Activated CD4-positive, alpha-beta T cell treated with anti-CD3 and anti-CD28 coated beads, Interleukin-2, amount 50 U/mL, for 1 hour (primary cell): ENCODE measurements around the gene MS4A7.
A peak's percentile ranks its signal among the peaks of the same experiment; 100 is the strongest.
"Not testable (repeated sequence)": the region's sequence is repeated elsewhere in the genome, so short reads cannot be mapped to it uniquely, and the experiment has no call there.

Experiments
- DNase-seq: peaks from one replicate; pipeline ENCODE4 v3.0.0-alpha.2; 2020

The MS4A7 gene, protein sequence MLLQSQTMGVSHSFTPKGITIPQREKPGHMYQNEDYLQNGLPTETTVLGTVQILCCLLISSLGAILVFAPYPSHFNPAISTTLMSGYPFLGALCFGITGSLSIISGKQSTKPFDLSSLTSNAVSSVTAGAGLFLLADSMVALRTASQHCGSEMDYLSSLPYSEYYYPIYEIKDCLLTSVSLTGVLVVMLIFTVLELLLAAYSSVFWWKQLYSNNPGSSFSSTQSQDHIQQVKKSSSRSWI

GRCh38 chr11:60378354-60378753 lies at the start of gene MS4A7:
TSS of gene MS4A7 (plus strand) at chr11:60378532. CDS start at chr11:60383142, 4,610 bp downstream.
- DNase-seq, result no peak

DNA sequence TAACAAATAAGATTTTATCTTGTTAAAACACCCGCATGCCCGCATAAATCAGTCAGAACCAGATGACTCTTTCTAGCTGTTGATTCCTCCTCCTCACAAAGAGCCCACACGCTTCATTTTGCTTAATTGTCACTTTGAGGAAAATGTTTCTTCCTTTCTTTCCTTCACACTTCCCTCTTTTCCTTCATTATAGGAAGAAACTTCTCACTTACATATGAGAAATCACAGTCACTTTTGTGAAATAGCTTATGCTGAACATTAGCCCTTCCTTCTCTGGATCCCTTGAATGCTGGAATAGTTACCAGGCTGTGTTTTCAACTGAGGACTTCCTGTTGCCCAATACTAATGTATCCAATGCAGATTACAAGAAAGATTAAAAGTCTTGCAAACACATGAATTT lies 45.5 kb upstream of the MS4A7 start:
- no peak for DNase-seq

- peak; percentile 55 for DNase-seq
These were observed 44.2 kb upstream of the MS4A7 start for GRCh38 chr11:60334005-60334620.

DNA sequence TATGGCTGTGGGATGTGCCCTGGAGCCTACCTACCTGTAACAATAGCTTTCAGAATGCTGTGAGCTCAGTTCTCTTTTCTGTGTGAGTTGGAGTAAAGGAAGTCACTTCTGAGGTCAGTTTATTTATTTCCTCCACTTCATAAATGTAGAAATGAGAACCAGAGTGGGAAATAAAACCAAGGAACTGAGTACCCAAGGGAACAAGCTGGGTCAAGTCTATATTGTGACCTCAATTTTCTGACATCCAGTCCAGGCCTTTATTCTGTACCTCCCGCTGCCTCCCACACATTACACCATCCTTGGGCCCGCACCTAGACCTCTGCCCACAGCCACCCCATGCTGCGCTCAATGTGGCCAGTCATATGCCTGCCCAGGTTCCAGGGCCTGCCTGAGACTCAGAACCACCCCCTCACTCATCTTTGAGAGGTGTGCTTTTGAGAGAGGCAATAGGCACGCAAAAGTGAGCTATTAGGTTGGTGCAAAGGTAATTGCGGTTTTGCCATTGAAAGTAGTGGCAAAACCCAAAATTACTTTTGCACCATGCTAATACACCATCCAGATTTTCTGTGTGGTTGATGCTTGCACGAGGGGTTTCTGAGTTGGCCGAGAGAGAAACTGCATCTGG lies 41.5 kb upstream of the MS4A7 start:
- no peak for DNase-seq

DNA sequence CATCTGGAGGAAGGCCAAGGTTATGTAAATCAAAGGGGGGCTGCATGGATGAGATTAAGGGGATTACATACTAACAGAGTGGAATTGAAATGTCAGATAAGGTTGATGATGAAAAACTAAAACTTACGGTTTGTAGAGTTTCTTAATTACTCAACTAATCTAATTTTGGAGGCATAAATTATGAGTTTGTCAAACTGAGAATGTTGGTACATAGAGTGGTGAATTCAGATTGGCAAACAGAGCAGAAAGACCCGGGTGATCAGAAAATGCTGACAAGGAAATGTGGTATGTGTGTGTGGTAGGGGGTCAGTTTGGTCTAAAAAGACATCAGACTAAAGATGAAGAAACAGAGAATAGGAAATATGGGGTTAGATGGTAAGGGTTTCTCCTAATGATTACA lies 40.3 kb upstream of the MS4A7 start:
- DNase-seq, result no peak

DNA sequence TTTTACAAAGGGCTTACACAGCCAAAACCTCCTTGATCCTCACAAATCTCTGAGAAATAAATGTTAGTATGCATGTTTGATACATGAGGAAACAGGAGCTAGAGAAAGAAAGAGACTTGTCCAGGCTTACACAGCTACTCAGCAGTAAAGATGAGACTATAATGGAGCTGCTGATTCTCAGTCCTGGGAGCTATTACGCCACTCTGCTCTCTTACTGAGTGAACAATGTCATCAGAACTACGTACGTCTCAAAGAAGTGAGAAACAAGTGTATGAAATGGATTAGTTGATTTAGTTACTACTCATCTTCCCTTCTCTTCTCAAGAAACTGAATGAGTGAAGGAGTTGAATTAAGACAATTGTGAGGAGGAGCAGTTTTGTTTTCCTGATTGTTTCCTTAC lies 39.0 kb upstream of the MS4A7 start:
- no peak for DNase-seq

- DNase-seq, result no peak
These were observed 35.1 kb upstream of the MS4A7 start for GRCh38 chr11:60343094-60343704.

- DNase-seq, result no peak
These were observed 34.2 kb upstream of the MS4A7 start for GRCh38 chr11:60344146-60344545.

DNA sequence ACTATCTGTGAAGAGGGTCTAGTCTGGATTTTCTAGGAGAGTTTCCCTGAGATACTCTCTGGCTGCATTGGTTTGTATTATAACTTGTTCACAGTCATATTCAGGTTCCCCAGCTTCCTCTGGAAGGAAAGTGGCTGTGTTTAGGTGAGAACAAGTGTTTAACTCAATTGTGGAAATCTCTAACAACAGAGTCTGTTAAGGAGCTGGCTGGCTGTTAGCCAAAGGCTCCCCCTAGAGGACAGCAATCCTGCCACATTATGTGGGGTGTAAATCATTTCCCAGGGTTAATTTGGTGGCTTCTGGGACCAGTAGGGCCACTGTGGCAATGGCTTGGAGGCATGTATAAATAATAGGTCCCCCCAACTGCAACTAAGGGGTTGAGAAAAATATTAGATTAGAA lies 32.8 kb upstream of the MS4A7 start:
- no peak for DNase-seq

- DNase-seq, result no peak
These were observed 31.1 kb upstream of the MS4A7 start for GRCh38 chr11:60347084-60347797.

DNA sequence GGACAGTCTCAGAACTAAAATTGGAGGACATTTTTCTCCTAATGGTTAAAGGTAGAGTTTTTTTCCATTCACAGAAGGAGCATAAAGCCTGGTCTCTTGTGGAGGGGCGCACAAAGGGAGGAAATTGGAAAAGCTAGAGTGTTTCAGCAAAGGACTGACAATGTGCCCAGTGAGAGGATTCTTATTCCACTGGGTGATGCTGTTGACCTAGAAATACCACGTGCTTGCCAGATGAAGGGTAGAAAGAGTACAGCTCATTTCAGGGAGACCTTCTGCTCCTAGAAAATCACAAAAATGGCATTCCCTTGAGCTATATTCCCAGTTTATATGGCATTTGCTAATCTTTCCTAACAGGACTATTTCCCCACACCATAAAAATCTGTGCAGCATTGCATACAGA lies 30.2 kb upstream of the MS4A7 start:
- DNase-seq, result no peak

- DNase-seq, result no peak
These were observed 28.3 kb upstream of the MS4A7 start for GRCh38 chr11:60349990-60350389.

GRCh38 chr11:60357771-60358170 lies 20.6 kb upstream of the MS4A7 start:
- no peak for DNase-seq

DNA sequence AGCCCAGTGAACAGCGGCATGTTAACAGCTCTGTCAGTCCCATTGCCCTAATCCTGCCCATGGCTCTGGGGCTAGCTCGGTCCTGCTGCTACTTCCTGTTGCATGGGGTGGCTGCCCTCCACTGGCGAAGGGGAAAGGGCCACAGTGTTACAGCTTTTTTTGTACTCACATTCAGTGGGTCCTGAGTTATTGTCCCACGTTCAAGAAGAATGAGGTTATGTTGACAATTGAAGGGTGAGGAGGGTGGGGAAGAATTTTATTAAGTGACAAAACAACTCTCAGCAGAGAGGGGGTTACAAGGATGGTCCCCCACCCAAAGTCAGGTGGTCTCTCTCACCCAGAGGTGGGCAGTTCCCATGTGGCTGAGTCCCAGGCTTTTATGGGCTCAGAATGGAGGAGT lies 17.7 kb upstream of the MS4A7 start:
- no peak for DNase-seq

GRCh38 chr11:60362241-60362640 lies 16.1 kb upstream of the MS4A7 start:
- no peak for DNase-seq

GRCh38 chr11:60363542-60364470 lies 14.5 kb upstream of the MS4A7 start:
- DNase-seq, result peak; percentile 43

GRCh38 chr11:60366262-60366904 lies 11.9 kb upstream of the MS4A7 start:
- not testable (repeated sequence) for DNase-seq

DNA sequence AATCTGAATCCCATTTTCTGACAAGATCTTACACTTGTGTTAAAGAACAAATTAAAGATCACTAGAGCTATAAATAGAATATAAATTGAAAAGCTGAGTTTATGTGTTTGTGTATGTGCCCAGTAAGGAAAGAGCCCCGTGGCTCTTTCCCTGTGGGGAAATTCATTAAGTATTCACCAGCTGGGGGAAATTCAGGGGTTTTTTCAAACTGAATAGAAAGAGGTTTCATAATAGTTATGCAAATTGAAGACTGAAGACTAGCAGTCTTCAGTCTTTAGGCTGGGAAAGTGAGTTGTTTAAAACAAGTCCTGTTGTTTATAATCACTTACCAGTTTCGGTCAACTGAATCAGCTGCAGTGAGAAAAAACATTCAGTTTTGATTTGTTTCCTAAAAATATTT lies 11.3 kb upstream of the MS4A7 start:
- DNase-seq, result no peak

DNA sequence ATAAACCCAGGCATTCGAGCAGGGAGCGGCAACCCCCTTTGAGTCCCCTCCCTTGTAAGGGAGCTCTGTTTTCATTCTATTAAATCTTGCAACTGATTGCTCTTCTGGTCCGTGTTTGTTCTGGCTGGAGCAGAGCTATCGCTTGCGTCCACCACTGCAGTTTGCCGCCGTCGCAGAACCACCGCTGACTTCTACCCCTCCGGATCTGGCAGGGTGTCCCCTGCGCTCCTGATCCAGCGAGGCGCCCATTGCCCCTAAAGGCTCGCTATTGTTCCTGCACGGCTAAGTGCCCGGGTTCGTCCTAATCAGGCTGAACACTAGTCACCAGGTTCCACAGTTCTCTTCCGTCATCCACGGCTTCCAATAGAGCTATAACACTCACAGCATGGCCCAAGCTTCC lies 10.4 kb upstream of the MS4A7 start:
- DNase-seq, result no peak

DNA sequence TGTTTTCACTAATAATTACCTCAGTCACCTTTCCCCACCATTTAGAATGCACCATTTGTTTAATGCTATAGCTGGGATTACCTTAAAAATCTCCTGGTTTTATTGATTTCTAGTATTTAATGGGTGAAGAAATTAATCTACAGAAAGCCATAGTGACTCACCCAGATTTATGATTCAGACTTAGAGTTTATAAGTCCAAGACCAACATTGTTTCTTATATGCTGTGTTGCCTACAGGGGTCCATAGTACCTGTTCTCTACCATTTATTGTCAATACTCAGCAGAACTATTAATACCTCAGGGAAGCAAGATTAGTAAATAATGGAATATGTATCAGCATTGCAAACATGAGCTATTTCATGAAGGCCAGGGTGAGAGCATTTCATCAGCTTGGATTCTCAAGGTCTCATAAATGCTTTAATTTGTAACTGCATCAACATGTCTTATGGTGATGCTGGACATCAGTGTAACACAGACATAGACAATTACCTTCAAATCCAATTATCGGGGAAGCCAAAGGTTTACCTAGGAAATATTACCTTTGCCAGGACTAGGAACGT lies 8.0 kb upstream of the MS4A7 start:
- no peak for DNase-seq

DNA sequence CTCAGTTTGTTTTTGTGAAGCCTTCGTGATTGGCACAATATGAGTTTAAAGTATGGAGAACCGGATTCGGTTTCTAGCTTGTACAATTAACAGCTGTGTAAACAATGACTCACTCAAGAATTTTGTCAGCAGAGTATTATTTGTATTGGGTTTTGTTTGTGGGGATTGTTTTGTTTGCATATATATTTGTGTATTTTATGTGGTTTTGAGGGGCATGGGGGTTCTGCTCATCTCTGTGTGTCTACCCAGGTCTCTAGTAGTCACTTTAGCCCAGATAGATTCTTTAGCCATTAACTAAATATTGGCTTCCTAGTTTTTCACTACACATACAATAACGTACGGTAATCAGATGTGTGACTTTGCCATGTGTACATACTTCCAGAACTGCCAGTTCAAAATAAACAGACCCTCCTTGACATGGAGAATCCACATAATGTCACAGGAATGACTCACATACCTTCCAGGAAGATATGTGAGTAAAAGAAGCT lies 7.5 kb upstream of the MS4A7 start:
- no peak for DNase-seq
